Measurements from ENCODE around the gene TMEM19. TPM values are rescaled to one million over a fixed set of nuclear protein-coding genes. Genes with fewer than 3 reads are reported as not detected.

Gene TMEM19
- total RNA-seq, 1 experiment from 2014 or later, result 29.6 TPM

DNA sequence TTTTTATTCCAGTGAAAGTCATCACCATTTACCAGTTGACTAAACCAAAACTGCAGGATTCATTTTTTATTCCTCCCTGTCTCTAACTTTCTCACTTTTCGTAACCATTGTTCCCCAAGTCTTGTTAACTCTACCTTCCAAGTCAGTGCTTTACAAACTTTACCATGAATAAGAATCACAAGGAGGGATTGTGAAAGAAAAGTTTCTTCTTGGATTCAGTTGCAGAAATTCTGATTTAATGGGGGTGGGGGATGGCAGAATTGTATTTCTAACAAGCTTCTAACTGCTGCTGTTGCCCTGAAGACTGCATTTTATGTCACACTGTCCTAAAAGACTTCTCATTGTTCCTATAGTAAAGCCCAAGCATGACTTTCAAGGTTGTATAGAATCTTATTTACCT, 63.8 kb downstream of the TMEM19 start:
- intact Hi-C loops (cut with micrococcal nuclease; ENCODE audit: unreplicated experiment), result loop anchor here (10.0 kb wide), 1 partner anchor 535 kb away; no protein-coding TSS in a partner anchor
- H3K36me3 Mint-ChIP-seq (ENCODE audit: insufficient read depth, unreplicated experiment), result peaks cover 11% of the 10 kb centered on the region
- no peak for DNase-seq
- TF ChIP-seq, protein P1, sequence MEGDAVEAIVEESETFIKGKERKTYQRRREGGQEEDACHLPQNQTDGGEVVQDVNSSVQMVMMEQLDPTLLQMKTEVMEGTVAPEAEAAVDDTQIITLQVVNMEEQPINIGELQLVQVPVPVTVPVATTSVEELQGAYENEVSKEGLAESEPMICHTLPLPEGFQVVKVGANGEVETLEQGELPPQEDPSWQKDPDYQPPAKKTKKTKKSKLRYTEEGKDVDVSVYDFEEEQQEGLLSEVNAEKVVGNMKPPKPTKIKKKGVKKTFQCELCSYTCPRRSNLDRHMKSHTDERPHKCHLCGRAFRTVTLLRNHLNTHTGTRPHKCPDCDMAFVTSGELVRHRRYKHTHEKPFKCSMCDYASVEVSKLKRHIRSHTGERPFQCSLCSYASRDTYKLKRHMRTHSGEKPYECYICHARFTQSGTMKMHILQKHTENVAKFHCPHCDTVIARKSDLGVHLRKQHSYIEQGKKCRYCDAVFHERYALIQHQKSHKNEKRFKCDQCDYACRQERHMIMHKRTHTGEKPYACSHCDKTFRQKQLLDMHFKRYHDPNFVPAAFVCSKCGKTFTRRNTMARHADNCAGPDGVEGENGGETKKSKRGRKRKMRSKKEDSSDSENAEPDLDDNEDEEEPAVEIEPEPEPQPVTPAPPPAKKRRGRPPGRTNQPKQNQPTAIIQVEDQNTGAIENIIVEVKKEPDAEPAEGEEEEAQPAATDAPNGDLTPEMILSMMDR (IDR thresholded peaks at IDR 0.05; ENCODE audit: unreplicated experiment), result no peak
- peaks cover 47% of the 10 kb centered on the region for H3K27me3 Mint-ChIP-seq (ENCODE audit: unreplicated experiment)
- no TSS peak for BruUV-seq (replicated peaks)
- no peaks in the 10 kb centered on the region for H3K9me3 Mint-ChIP-seq (ENCODE audit: low read depth, unreplicated experiment)
- no peak overlapping the region for H3K4me3 Mint-ChIP-seq (ENCODE audit: low read depth, unreplicated experiment)
- no peak overlapping the region for H3K27ac Mint-ChIP-seq (ENCODE audit: unreplicated experiment)
- H3K4me1 Mint-ChIP-seq (ENCODE audit: low read depth, unreplicated experiment), result peaks cover 7% of the 10 kb centered on the region
- CTCF ChIA-PET, result no interaction called here

DNA sequence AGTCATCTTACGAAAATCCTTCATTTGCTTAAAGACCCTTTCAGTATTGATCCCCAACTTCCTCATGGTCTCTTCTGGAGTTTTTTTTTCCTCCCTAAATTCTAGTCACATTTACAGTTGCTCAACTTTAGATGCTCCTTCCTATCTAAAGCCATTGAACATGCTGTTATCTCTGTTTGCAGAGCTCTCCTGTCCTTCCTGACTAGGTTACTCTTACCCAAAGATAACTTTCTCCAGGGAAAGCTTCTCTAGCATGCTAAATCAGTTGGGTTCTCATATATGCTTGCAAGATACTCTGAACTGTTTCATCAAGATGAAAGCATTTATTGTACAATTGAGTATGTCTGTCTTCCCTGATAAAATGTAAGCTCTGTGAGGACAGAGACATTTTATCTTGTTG, 67.0 kb downstream of the TMEM19 start:
- intact Hi-C loops (cut with micrococcal nuclease; ENCODE audit: unreplicated experiment), result no loop called here
- TF ChIP-seq, protein P1 (IDR thresholded peaks at IDR 0.05; ENCODE audit: unreplicated experiment), result no peak
- peaks cover 7% of the 10 kb centered on the region for H3K4me1 Mint-ChIP-seq (ENCODE audit: low read depth, unreplicated experiment)
- H3K27ac Mint-ChIP-seq (ENCODE audit: unreplicated experiment), result no peak overlapping the region
- H3K27me3 Mint-ChIP-seq (ENCODE audit: unreplicated experiment), result peaks cover 47% of the 10 kb centered on the region
- BruUV-seq (replicated peaks), result no TSS peak
- H3K9me3 Mint-ChIP-seq (ENCODE audit: low read depth, unreplicated experiment), result no peaks in the 10 kb centered on the region
- no peak for DNase-seq
- peaks cover 43% of the 10 kb centered on the region for H3K36me3 Mint-ChIP-seq (ENCODE audit: insufficient read depth, unreplicated experiment)
- CTCF ChIA-PET, result no interaction called here
- H3K4me3 Mint-ChIP-seq (ENCODE audit: low read depth, unreplicated experiment), result no peak overlapping the region

Other genes with a start within 250 kb of the TMEM19 start
- 0.09 and 0.10 TPM in 2 replicates for gene LGR5, start 246.3 kb upstream of the TMEM19 start, total RNA-seq (2022)
- 64.0 and 66.6 TPM in 2 replicates for gene ZFC3H1, start 22.2 kb upstream of the TMEM19 start, total RNA-seq (2022)
- gene THAP2, start 21.8 kb upstream of the TMEM19 start, total RNA-seq (2022), result 8.3 and 9.6 TPM in 2 replicates
- 115 and 139 TPM in 2 replicates for gene RAB21, start 68.8 kb downstream of the TMEM19 start, total RNA-seq (2022)
- gene TBC1D15, start 153.7 kb downstream of the TMEM19 start, total RNA-seq (2022), result 105 and 113 TPM in 2 replicates

Data from Calu3 (cell line).